Central memory CD8-positive, alpha-beta T cell (primary cell): ENCODE data around the gene GNAI2.

Experiments used
- ATAC-seq: fragments of 150-1000 bp; cut with Tn5 transposase; replicated peaks from 2 replicates; pipeline ENCODE4 v1.10.0; 2022; ENCODE audit warnings: mild to moderate bottlenecking, moderate FRiP score, moderate number of reproducible peaks; ENCODE audit not compliant: poor library complexity, severe bottlenecking; ENCODE audit errors: extremely low read depth
- DNase-seq, 2 donors: peaks; one replicate each; pipeline ENCODE4 v3.0.0; 2021; ENCODE audit warnings: low spot score in 2 of 2
- H3K27ac Mint-ChIP-seq: one replicate; pipeline ENCODE4 v1.8.0; 2022; ENCODE audit warnings: low read depth, mild to moderate bottlenecking, moderate library complexity, mixed read lengths
- H3K27me3 Mint-ChIP-seq: one replicate; pipeline ENCODE4 v1.8.0; 2022; ENCODE audit warnings: mixed read lengths
- H3K36me3 Mint-ChIP-seq: one replicate; pipeline ENCODE4 v1.8.0; 2022; ENCODE audit warnings: mild to moderate bottlenecking, moderate library complexity, mixed read lengths; ENCODE audit not compliant: insufficient read depth
- H3K4me1 Mint-ChIP-seq: one replicate; pipeline ENCODE4 v1.8.0; 2022; ENCODE audit warnings: mixed read lengths
- H3K4me3 Mint-ChIP-seq: one replicate; pipeline ENCODE4 v1.8.0; 2022; ENCODE audit warnings: mild to moderate bottlenecking, moderate library complexity, mixed read lengths
- H3K9me3 Mint-ChIP-seq: one replicate; pipeline ENCODE4 v1.8.0; 2022; ENCODE audit warnings: mixed read lengths

The GNAI2 gene

GRCh38 chr3:50195501-50196252 lies 40.3 kb upstream of the GNAI2 start:
- Mint-ChIP-seq H3K36me3 (peaks cover 4% of the 10 kb centered on the region), H3K4me3 (no peak overlapping the region), H3K27ac (no peak overlapping the region)

GRCh38 chr3:50196253-50196801 lies 39.7 kb upstream of the GNAI2 start:
- ATAC-seq: no peak
- no peak overlapping the region for H3K27ac Mint-ChIP-seq
- DNase-seq: no peak
- H3K27me3 Mint-ChIP-seq: peaks cover 26% of the 10 kb centered on the region
- H3K4me1 Mint-ChIP-seq: peaks cover 6% of the 10 kb centered on the region
- H3K4me3 Mint-ChIP-seq: no peak overlapping the region
- no peaks in the 10 kb centered on the region for H3K9me3 Mint-ChIP-seq
- peaks cover 4% of the 10 kb centered on the region for H3K36me3 Mint-ChIP-seq

More at GRCh38 chr3:50195501-50196252, 40.3 kb upstream of the GNAI2 start:
- no peaks in the 10 kb centered on the region for H3K9me3 Mint-ChIP-seq
- H3K4me1 Mint-ChIP-seq: peaks cover 6% of the 10 kb centered on the region
- peaks cover 19% of the 10 kb centered on the region for H3K27me3 Mint-ChIP-seq
- DNase-seq (no peak), ATAC-seq (no peak)

GRCh38 chr3:50201573-50202315 lies 34.3 kb upstream of the GNAI2 start:
- Mint-ChIP-seq H3K36me3 (no peaks in the 10 kb centered on the region), H3K27me3 (peaks cover 66% of the 10 kb centered on the region), H3K4me1 (no peaks in the 10 kb centered on the region), H3K4me3 (no peak overlapping the region), H3K9me3 (no peaks in the 10 kb centered on the region), H3K27ac (no peak overlapping the region)
- ATAC-seq (no peak), DNase-seq (no peak)

- DNase-seq: no peak
- H3K4me1 Mint-ChIP-seq: no peaks in the 10 kb centered on the region
Measured at GRCh38 chr3:50202353-50203112, 33.5 kb upstream of the GNAI2 start.

GRCh38 chr3:50203113-50203808 lies 32.7 kb upstream of the GNAI2 start:
- Mint-ChIP-seq H3K9me3 (no peaks in the 10 kb centered on the region), H3K4me3 (no peak overlapping the region), H3K27ac (no peak overlapping the region), H3K27me3 (peaks cover 73% of the 10 kb centered on the region), H3K36me3 (no peaks in the 10 kb centered on the region), H3K4me1 (no peaks in the 10 kb centered on the region)
- DNase-seq: no peak
- no peak for ATAC-seq

More at GRCh38 chr3:50202353-50203112, 33.5 kb upstream of the GNAI2 start:
- no peaks in the 10 kb centered on the region for H3K9me3 Mint-ChIP-seq
- H3K27me3 Mint-ChIP-seq: peaks cover 71% of the 10 kb centered on the region
- no peak overlapping the region for H3K27ac Mint-ChIP-seq
- ATAC-seq: no peak
- H3K4me3 Mint-ChIP-seq: no peak overlapping the region
- H3K36me3 Mint-ChIP-seq: no peaks in the 10 kb centered on the region

GRCh38 chr3:50203809-50204803 lies 31.9 kb upstream of the GNAI2 start:
- H3K36me3 Mint-ChIP-seq: no peaks in the 10 kb centered on the region
- H3K4me3 Mint-ChIP-seq: no peak overlapping the region
- no peaks in the 10 kb centered on the region for H3K9me3 Mint-ChIP-seq
- ATAC-seq (no peak), DNase-seq (no peak)
- H3K4me1 Mint-ChIP-seq: no peaks in the 10 kb centered on the region
- H3K27me3 Mint-ChIP-seq: peaks cover 73% of the 10 kb centered on the region
- H3K27ac Mint-ChIP-seq: no peak overlapping the region

GRCh38 chr3:50204804-50205412 lies 31.1 kb upstream of the GNAI2 start, which contains the start of gene SLC38A3:
Gene SLC38A3 (plus strand): TSS chr3:50205271. CDS start chr3:50214200, 8,929 bp downstream.
- ATAC-seq: no peak
- Mint-ChIP-seq H3K9me3 (no peaks in the 10 kb centered on the region), H3K27me3 (peaks cover 69% of the 10 kb centered on the region), H3K4me3 (peak within 1 kb of the TSS; percentile 6), H3K36me3 (no peaks in the 10 kb centered on the region), H3K27ac (no peak within 1 kb of the TSS), H3K4me1 (no peaks in the 10 kb centered on the region)
- DNase-seq: no peak

GRCh38 chr3:50205413-50206276 lies 30.4 kb upstream of the GNAI2 start:
- H3K9me3 Mint-ChIP-seq: no peaks in the 10 kb centered on the region

GRCh38 chr3:50207359-50208042 lies 28.5 kb upstream of the GNAI2 start:
- Mint-ChIP-seq H3K27ac (no peak overlapping the region), H3K4me3 (no peak overlapping the region), H3K36me3 (no peaks in the 10 kb centered on the region), H3K4me1 (no peaks in the 10 kb centered on the region), H3K27me3 (peaks cover 47% of the 10 kb centered on the region), H3K9me3 (no peaks in the 10 kb centered on the region)
- ATAC-seq: no peak
- no peak for DNase-seq

More at GRCh38 chr3:50205413-50206276, 30.4 kb upstream of the GNAI2 start:
- H3K27me3 Mint-ChIP-seq: peaks cover 65% of the 10 kb centered on the region
- peak overlapping the region; percentile 6 for H3K4me3 Mint-ChIP-seq
- H3K27ac Mint-ChIP-seq: no peak overlapping the region
- no peak for DNase-seq
- peak; percentile 50 for ATAC-seq
- H3K4me1 Mint-ChIP-seq: no peaks in the 10 kb centered on the region
- no peaks in the 10 kb centered on the region for H3K36me3 Mint-ChIP-seq
